HG03442 (cell line): Measurements from ENCODE around the gene CYB5R3.
"Not testable (repeated sequence)": the region's sequence is repeated elsewhere in the genome, so short reads cannot be mapped to it uniquely, and the experiment has no call there.

Source experiments
- ATAC-seq: cut with Tn5 transposase; IDR thresholded peaks from one replicate; pipeline ENCODE4 v1.9.1; 2021; ENCODE audit warnings: mild to moderate bottlenecking, moderate library complexity; ENCODE audit not compliant: unreplicated experiment

CYB5R3 gene

GRCh38 chr22:42575996-42576574 lies 73.1 kb downstream of the CYB5R3 start:
- not testable (repeated sequence) for ATAC-seq

GRCh38 chr22:42574468-42574867 lies 74.7 kb downstream of the CYB5R3 start:
- not testable (repeated sequence) for ATAC-seq

- not testable (repeated sequence) for ATAC-seq
Measured at GRCh38 chr22:42574046-42574445, 75.1 kb downstream of the CYB5R3 start.

GRCh38 chr22:42571068-42571467 lies 78.1 kb downstream of the CYB5R3 start:
- ATAC-seq, result not testable (repeated sequence)

- not testable (repeated sequence) for ATAC-seq
Measured at GRCh38 chr22:42570580-42570979, 78.6 kb downstream of the CYB5R3 start.

- not testable (repeated sequence) for ATAC-seq
Measured at GRCh38 chr22:42567950-42568349, 81.2 kb downstream of the CYB5R3 start.
